Mesenchymal stem cell (in vitro differentiated cells and primary cell): Measurements from ENCODE around the gene GRIP1.
A peak's percentile ranks its signal among the peaks of the same experiment; 100 is the strongest.

Source experiments
- DNase-seq: peaks from one replicate; pipeline ENCODE4 v3.0.0-alpha.2; 2013
- H2AFZ ChIP-seq: one replicate; pipeline ENCODE4 v1.6.1; 2013; ENCODE audit warnings: low read depth, mild to moderate bottlenecking, control low read depth, inconsistent platforms, low read length, moderate library complexity
- H2AK5ac ChIP-seq: 2 replicates; pipeline ENCODE4 v1.6.1; 2013; ENCODE audit warnings: low read length, moderate library complexity, mild to moderate bottlenecking, inconsistent platforms; ENCODE audit not compliant: severe bottlenecking
- H2BK120ac ChIP-seq: one replicate; pipeline ENCODE4 v1.6.1; 2013; ENCODE audit warnings: low read depth, mild to moderate bottlenecking, inconsistent platforms, low read length, moderate library complexity
- H2BK12ac ChIP-seq, 2 experiments: one replicate each; pipeline ENCODE4 v1.6.1; 2013; ENCODE audit warnings: inconsistent platforms in 2 of 2, low read length in 2 of 2, mild to moderate bottlenecking in 2 of 2, moderate library complexity in 2 of 2, control low read depth in 1 of 2
- H2BK15ac ChIP-seq: one replicate; pipeline ENCODE4 v1.6.1; 2013; ENCODE audit warnings: mild to moderate bottlenecking, low read depth, inconsistent platforms; ENCODE audit not compliant: poor library complexity, severe bottlenecking
- H2BK5ac ChIP-seq: 2 replicates; pipeline ENCODE4 v1.6.1; 2013; ENCODE audit warnings: low read depth, mild to moderate bottlenecking, low read length, control low read depth, inconsistent platforms; ENCODE audit not compliant: poor library complexity, severe bottlenecking
- H3K14ac ChIP-seq, 2 experiments: one replicate each; pipeline ENCODE4 v1.6.1; 2013; ENCODE audit warnings: inconsistent platforms in 2 of 2, low read length in 2 of 2, control low read depth in 1 of 2, mild to moderate bottlenecking in 1 of 2, moderate library complexity in 1 of 2
- H3K18ac ChIP-seq, 2 experiments: one replicate each; pipeline ENCODE4 v1.6.1; 2013; ENCODE audit warnings: inconsistent platforms in 2 of 2, low read length in 2 of 2, control low read depth in 1 of 2, low read depth in 1 of 2, mild to moderate bottlenecking in 1 of 2
- H3K23ac ChIP-seq, 2 experiments: one replicate each; pipeline ENCODE4 v1.6.1; 2013; ENCODE audit warnings: inconsistent platforms in 2 of 2, low read length in 2 of 2, mild to moderate bottlenecking in 2 of 2, moderate library complexity in 2 of 2, control low read depth in 1 of 2
- H3K27ac ChIP-seq: 2 replicates; pipeline ENCODE4 v1.5.1; 2013; ENCODE audit warnings: mild to moderate bottlenecking, moderate library complexity, low read length, control low read depth, inconsistent platforms; ENCODE audit not compliant: poor library complexity, severe bottlenecking
- H3K27me3 ChIP-seq, 2 experiments: 2 replicates each; pipeline versions ENCODE4 v1.6.1 to v1.7.0; 2013; ENCODE audit warnings: low read length in 2 of 2, mild to moderate bottlenecking in 2 of 2, moderate library complexity in 2 of 2, control low read depth in 1 of 2, inconsistent platforms in 1 of 2; ENCODE audit not compliant: control insufficient read depth in 1 of 2, insufficient read depth in 1 of 2
- H3K36me3 ChIP-seq, 2 experiments: 2 replicates each; pipeline versions ENCODE4 v1.6.1 to v1.7.0; 2013; ENCODE audit warnings: low read length in 2 of 2, control low read depth in 1 of 2, inconsistent platforms in 1 of 2, low read depth in 1 of 2, mild to moderate bottlenecking in 1 of 2; ENCODE audit not compliant: insufficient read depth in 2 of 2, control insufficient read depth in 1 of 2
- H3K4ac ChIP-seq, 2 experiments: one replicate each; pipeline ENCODE4 v1.6.1; 2013; ENCODE audit warnings: inconsistent platforms in 2 of 2, low read length in 2 of 2, mild to moderate bottlenecking in 2 of 2, moderate library complexity in 2 of 2, control low read depth in 1 of 2, low read depth in 1 of 2
- H3K4me1 ChIP-seq: 2 replicates; pipeline ENCODE4 v1.6.1; 2013; ENCODE audit warnings: low read depth, low read length, control low read depth; ENCODE audit not compliant: control insufficient read depth, insufficient read depth
- H3K4me2 ChIP-seq: 2 replicates; pipeline ENCODE4 v1.6.1; 2013; ENCODE audit warnings: low read length, mild to moderate bottlenecking, inconsistent platforms; ENCODE audit not compliant: poor library complexity, severe bottlenecking
- H3K4me3 ChIP-seq, 2 experiments: 2 replicates each; pipeline versions ENCODE4 v1.5.1 to v1.7.0; 2013; ENCODE audit warnings: low read length in 2 of 2, mild to moderate bottlenecking in 2 of 2, control low read depth in 1 of 2, low read depth in 1 of 2; ENCODE audit not compliant: insufficient read depth in 1 of 2
- H3K79me1 ChIP-seq: replicated peaks from 2 replicates; pipeline ENCODE4 v1.6.1; 2013; ENCODE audit warnings: mild to moderate bottlenecking, control low read depth, low read length, inconsistent platforms; ENCODE audit not compliant: poor library complexity, severe bottlenecking
- H3K9ac ChIP-seq: 2 replicates; pipeline ENCODE4 v1.7.0; 2013; ENCODE audit warnings: mild to moderate bottlenecking, low read length, moderate library complexity
- H3K9me3 ChIP-seq: 2 replicates; pipeline ENCODE4 v1.7.0; 2013; ENCODE audit warnings: mild to moderate bottlenecking, low read length; ENCODE audit not compliant: control insufficient read depth
- H4K8ac ChIP-seq: one replicate; pipeline ENCODE4 v1.6.1; 2013; ENCODE audit warnings: inconsistent platforms, mild to moderate bottlenecking, low read length, moderate library complexity
- H4K91ac ChIP-seq: one replicate; pipeline ENCODE4 v1.6.1; 2013; ENCODE audit warnings: mild to moderate bottlenecking, low read length, inconsistent platforms
- WGBS: methylation state at CpG from one replicate; pipeline ENCODE4 v1.1.7; 2013; ENCODE audit warnings: mixed read lengths; 5-methylcytosine and 5-hydroxymethylcytosine counted together

GRIP1 gene

GRCh38 chr12:66352899-66353298 is 326.0 kb downstream of the GRIP1 start:
- Histone ChIP-seq H3K14ac (no peak overlapping the region), H2BK12ac (no peak overlapping the region), H3K4me1 (no peaks in the 10 kb centered on the region), H3K36me3 (no peaks in the 10 kb centered on the region), H3K4ac (no peak overlapping the region), H3K79me1 (no peaks in the 10 kb centered on the region), H3K4me3 (no peak overlapping the region), H2BK120ac (no peak overlapping the region), H2BK15ac (no peak overlapping the region), H3K27ac (no peak overlapping the region), H3K9ac (no peak overlapping the region), H4K8ac (no peak overlapping the region), H3K27me3 (no peaks in the 10 kb centered on the region), H3K4me2 (no peak overlapping the region), H3K9me3 (no peaks in the 10 kb centered on the region), H3K18ac (no peak overlapping the region), H4K91ac (no peak overlapping the region), H3K23ac (no peak overlapping the region), H2BK5ac (no peak overlapping the region), H2AK5ac (no peak overlapping the region), H2AFZ (no peak overlapping the region)
- WGBS: 91% methylated on average over 8 of the region's 8 CpGs
- no peak for DNase-seq

DNA sequence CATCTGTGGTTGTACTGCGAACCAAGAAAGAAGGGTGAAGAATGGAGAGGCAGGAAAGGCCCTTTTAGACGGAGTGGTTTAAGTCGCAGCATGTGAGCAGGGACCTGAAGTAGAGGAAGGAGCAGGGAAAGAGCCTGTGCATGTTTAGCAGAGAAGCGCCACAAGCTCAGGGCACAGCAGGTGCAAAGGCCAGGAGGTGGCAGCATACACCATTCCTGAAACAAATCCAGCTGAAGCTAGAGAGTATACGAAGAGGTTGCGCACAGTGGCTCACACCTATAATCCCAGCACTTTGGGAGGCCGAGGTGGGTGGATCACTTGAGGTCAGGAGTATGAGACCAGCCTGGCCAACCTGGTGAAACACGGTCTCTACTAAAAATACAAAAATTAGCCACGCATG is 326.7 kb downstream of the GRIP1 start:
- no peak overlapping the region for H2BK12ac ChIP-seq
- no peak overlapping the region for H3K4me3 ChIP-seq
- H2AK5ac ChIP-seq: no peak overlapping the region
- 46% methylated on average over 9 of the region's 9 CpGs for WGBS
- no peak overlapping the region for H3K18ac ChIP-seq
- no peaks in the 10 kb centered on the region for H3K9me3 ChIP-seq
- no peak overlapping the region for H2BK5ac ChIP-seq
- no peaks in the 10 kb centered on the region for H3K79me1 ChIP-seq
- DNase-seq: peak; percentile 31
- H3K4me2 ChIP-seq: no peak overlapping the region
- H3K27me3 ChIP-seq: no peaks in the 10 kb centered on the region
- H2AFZ ChIP-seq: no peak overlapping the region
- H4K91ac ChIP-seq: no peak overlapping the region
- H3K14ac ChIP-seq: no peak overlapping the region
- H2BK15ac ChIP-seq: no peak overlapping the region
- H3K4ac ChIP-seq: no peak overlapping the region
- no peaks in the 10 kb centered on the region for H3K36me3 ChIP-seq
- H3K23ac ChIP-seq: no peak overlapping the region
- H2BK120ac ChIP-seq: no peak overlapping the region
- no peaks in the 10 kb centered on the region for H3K4me1 ChIP-seq
- no peak overlapping the region for H3K9ac ChIP-seq
- H3K27ac ChIP-seq: no peak overlapping the region
- no peak overlapping the region for H4K8ac ChIP-seq

DNA sequence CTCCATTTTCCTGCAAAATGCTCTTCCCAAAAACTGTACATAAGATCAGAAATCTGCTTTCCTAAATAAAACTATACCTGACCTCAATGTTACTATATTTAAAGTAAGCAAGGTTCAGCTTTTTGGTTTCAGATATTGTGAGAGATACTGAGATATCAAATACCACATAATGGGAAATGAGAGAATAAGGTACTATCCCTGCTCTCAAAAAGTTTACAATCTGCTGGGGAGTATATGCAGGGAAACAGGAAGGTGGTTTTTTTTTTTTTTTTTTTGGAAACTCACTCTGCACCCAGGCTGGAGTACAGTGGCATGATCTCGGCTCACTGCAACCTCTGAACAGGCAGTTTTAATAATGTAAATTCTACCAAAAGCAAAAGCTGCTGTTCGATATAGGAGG is 327.6 kb downstream of the GRIP1 start:
- Histone ChIP-seq H3K9me3 (no peaks in the 10 kb centered on the region), H3K4me3 (no peak overlapping the region), H3K27me3 (no peaks in the 10 kb centered on the region), H2BK15ac (no peak overlapping the region), H4K8ac (no peak overlapping the region), H3K23ac (no peak overlapping the region), H2BK120ac (no peak overlapping the region), H2AFZ (no peak overlapping the region), H3K9ac (no peak overlapping the region), H2AK5ac (no peak overlapping the region), H2BK5ac (no peak overlapping the region), H3K36me3 (no peaks in the 10 kb centered on the region), H3K18ac (no peak overlapping the region), H3K79me1 (no peaks in the 10 kb centered on the region), H4K91ac (no peak overlapping the region), H3K4ac (no peak overlapping the region), H3K27ac (no peak overlapping the region), H3K4me1 (no peaks in the 10 kb centered on the region), H2BK12ac (no peak overlapping the region), H3K4me2 (no peak overlapping the region), H3K14ac (no peak overlapping the region)
- no peak for DNase-seq
- 90% methylated on average over 2 of the region's 2 CpGs for WGBS

- H3K4me1 ChIP-seq: no peaks in the 10 kb centered on the region
- no peak overlapping the region for H4K91ac ChIP-seq
- no peak overlapping the region for H3K23ac ChIP-seq
- H4K8ac ChIP-seq: no peak overlapping the region
- H3K4ac ChIP-seq: no peak overlapping the region
- no peak overlapping the region for H2BK5ac ChIP-seq
- H2BK15ac ChIP-seq: no peak overlapping the region
- WGBS: 97% methylated on average over 2 of the region's 2 CpGs
- H3K9me3 ChIP-seq: peaks cover 24% of the 10 kb centered on the region
- no peaks in the 10 kb centered on the region for H3K79me1 ChIP-seq
- H2BK12ac ChIP-seq: no peak overlapping the region
- H3K9ac ChIP-seq: no peak overlapping the region
- no peak overlapping the region for H2AK5ac ChIP-seq
- no peak for DNase-seq
- H3K27ac ChIP-seq: no peak overlapping the region
- no peak overlapping the region for H3K4me3 ChIP-seq
- H2BK120ac ChIP-seq: no peak overlapping the region
- peaks cover 6 to 10% of the 10 kb centered on the region in 2 experiments for H3K36me3 ChIP-seq
- H3K27me3 ChIP-seq: no peaks in the 10 kb centered on the region
- H2AFZ ChIP-seq: no peak overlapping the region
- no peak overlapping the region for H3K18ac ChIP-seq
- no peak overlapping the region for H3K14ac ChIP-seq
- H3K4me2 ChIP-seq: no peak overlapping the region
Observed at GRCh38 chr12:66345956-66346355, 332.9 kb downstream of the GRIP1 start.
